ENCODE data around the gene OR6S1.
"Not testable (repeated sequence)": the region's sequence is repeated elsewhere in the genome, so short reads cannot be mapped to it uniquely, and the experiment has no call there.

Gene OR6S1

DNA sequence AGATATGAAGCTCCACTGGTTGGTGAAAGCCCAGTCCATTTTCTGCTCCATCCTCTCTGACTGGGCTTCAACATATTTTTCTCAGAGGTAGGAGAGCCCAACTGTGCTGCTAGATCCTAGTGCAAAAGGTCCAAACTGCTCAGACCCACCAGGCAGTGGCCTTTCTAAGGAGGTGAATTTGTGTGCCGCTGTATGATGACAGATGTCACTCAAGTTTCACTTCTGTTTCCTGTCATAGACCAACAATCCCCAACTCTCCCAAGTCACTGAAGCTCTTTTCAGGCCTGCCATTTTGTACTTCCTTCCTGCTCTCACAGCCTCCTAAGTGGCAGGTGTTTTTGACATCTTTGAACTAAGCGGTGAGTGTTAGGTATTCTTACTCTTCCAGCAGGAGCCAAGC is 26.5 kb upstream of the OR6S1 start:
- DNase-seq: no peak

DNA sequence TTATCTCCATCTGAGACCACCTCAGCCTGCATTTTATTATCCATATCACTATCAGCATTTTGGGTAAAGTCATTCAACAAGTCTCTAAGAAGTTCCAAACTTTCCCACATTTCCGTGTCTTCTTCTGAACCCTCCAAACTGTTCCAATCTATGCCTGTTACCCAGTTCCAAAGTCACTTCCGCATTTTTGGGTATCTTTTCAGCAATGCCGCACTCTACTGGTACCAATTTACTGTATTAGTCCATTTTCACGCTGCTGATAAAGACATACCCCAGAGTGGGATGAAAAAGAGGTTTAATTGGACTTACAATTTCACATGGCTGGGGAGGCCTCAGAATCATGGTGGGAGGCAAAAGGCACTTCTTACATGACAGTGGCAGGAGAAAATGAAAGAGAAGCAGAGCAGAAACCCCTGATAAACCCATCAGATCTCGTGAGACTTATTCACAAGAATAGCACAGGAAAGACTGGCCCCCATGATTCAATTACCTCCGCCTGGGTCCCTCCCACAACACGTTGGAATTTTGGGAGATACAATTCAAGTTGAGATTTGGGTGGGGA is 25.0 kb upstream of the OR6S1 start:
- not testable (repeated sequence) for DNase-seq

DNA sequence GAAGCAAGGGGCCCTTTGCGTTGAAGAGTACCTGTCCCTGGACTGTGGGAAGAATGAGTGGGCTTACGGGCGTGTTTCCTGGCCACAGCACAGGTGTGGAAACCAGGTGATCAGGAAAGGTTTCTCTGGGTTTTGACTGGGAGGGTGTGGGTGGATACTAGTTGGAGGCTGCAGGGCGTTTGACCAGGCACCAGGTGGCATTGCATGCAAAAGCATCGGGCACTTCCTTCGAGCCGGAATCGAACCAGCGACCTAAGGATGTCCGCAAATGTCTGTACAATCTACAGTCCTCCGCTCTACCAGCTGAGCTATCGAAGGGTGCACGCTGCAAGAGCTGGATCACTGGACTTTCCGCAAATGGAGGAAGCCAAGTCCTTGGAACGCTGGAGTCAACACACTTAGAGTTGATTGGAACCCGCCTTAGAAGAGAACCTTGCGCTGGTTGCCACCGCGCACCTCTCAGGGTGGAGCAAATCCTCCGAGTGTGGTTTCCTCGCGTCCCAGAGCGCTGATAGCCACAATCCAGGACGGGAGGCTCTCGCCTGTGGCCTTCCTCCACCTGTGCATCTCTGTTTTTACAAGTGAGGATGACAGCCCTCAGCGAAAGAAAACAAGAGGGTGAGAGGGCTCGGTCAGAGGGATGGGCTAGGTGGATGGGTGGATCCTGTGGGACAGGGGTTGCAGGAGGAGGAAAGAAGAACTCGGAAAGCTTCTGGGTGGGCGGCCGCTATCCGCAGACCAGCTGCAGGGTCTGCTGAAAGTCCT is 21.7 kb upstream of the OR6S1 start:
- DNase-seq: no peak

DNA sequence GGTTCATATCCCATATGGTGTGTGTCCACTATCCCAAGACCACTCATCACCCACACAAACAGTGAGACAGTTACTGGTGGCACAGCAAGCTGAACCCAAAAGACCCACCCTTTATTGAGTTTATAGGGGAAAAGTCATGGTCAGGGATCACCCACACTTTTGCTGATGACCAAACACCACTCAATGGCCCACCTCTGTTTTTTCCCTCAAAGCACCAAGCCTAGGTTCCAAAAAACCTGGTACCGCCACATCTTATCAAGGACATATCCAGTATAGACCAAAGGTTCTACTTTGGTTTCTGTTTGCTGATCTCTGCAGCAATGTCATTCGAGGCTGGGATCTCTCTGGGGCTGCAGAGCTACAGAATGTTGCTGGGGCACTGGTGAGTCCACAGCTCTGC is 19.7 kb upstream of the OR6S1 start:
- no peak for DNase-seq

DNA sequence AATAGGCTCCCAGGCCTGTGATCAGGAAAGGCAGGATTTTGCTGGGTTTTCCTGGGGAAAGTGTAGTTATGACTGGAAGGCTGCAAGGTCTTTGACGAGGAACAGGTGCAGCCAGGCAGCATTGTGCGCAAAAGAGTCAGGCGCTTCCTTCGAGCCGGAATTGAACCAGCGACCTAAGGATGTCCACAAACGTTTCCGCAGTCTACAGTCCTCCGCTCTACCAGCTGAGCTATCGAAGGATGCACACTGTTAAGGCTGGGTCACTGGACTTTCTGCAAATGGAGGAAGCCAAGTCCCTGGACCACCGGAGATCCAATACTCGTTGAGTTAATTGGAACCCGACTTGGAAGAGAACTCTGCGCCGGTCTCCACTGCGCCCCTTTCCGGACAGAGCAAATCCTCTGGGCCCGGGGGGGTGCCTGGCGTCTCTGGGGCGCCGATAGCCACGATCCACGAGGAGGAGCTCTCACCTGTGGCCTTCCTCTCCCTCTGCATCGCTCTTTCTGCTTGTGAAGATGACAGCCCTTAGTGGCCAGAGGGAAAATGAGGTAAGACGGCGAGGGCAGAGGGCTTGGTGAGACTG is 18.4 kb upstream of the OR6S1 start:
- no peak for DNase-seq

DNA sequence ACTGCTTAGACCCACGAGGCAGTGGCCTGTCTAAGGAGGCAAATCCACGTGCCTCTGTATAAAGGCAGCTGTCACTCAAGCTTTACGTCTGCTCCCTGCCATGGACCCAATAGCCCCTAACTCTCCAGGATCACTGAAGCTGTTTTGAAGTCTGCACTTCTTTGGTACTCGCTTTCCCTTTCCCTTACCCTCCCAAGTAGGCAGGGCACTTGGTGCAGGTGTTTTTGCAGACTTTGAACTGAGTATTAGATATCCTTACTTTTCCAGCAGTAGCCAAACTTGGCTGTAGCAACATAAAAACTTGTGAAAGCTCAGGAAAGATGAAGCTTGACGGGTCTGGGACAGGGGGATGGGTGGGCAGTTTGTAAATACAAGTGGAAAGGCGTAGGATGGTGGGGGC is 17.8 kb upstream of the OR6S1 start:
- no peak for DNase-seq

DNA sequence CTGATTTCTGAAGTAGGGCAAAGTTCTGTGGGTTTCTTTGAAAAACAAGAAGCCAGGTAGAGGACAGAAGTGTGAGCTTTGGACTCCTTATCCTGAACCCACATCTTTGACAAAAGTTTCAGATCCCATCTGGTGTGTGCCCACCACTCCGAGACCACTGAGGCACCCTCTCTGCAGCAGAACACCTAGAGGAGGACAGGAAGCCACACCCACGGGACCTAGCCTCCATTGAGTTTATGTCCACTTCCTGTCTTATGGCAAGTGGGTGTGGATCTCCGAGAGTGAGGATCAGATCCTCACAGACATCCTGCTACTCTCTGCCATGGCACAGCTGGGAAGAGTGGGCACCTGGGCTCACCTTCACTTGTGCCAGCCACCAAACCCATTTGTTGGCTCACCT is 16.8 kb upstream of the OR6S1 start:
- no peak for DNase-seq

DNA sequence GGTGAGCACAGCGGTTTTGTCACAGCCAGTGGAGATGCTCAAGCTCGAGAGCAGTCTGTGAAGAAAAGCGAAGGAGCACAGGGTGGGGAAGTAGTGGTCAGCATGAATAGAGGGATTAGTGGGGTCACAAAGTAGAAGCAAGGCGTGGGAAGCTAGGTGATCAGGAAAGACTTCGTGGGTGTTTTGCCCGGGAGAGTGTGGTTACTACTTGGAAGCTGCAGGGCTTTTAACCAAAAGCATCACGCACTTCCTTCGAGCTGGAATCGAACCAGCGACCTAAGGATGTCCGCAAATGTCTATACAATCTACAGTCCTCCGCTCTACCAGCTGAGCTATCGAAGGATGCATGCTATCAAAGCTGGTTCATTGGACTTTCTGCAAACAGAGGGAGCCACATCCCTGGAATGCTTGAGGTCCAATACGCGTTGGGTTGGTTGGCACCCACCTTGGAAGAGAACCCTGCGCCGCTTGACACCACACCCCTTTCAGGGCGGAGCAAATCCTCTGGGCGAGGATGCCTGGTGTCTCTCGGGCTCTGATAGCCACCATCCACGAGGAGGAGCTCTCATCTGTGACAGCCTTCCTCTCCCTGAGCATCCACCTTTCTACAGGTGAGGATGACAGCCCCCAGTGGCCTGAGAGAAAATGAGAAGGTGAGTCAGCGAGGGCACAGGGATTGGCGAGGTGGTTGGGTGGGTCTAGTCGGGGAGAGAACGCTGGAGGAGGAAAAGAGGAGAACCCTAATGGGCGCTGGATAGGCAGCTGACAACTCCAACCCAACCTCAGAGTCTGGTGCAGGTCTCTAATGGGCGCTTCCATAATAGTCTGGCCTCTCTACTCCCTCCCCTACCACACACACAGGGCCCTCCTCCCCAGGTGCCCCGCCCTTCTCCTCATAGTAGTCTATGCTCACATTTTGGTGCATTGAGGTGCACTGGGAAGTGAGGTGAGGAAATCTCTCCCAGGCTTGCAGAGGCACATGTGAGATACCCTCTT is 16.0 kb upstream of the OR6S1 start:
- no peak for DNase-seq

DNA sequence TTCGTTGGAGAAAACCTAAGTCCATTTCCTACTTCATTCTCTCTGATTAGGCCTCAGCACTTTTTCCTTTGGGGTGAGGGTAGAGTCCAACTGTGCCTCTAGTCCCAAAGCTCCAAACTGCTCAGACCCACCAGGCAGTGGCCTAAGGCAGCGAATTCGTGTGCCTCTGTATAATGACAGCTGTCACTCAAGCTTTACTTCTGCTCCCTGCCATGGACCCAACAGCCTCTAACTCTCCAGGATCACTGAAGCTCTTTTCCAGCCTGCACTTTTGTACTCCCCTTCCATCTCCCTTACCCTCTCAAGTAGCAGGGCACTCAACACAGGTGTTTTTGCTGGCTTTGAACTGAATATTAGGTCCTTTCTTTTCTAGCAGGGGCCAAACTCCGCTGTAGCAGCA is 14.8 kb upstream of the OR6S1 start:
- no peak for DNase-seq

DNA sequence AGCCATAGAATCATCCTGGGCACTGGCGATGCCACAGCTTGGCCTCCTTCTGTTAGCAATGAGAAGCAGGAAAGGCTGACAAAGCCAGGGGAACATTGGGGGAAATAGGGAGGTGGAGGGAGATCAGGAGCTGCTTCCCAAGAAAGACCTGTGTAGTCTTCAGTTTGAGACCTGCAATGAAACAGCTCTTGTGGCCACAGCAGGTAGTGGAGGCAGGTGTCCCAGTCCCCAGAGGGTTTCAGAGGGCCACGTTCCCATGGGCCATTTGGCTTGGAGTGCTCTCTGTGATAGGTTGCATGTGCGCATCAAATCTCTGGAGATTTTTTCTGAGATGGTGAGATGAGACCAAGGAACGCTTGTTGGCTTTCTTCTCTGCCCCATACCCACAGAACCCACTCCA is 14.4 kb upstream of the OR6S1 start:
- DNase-seq: no peak

DNA sequence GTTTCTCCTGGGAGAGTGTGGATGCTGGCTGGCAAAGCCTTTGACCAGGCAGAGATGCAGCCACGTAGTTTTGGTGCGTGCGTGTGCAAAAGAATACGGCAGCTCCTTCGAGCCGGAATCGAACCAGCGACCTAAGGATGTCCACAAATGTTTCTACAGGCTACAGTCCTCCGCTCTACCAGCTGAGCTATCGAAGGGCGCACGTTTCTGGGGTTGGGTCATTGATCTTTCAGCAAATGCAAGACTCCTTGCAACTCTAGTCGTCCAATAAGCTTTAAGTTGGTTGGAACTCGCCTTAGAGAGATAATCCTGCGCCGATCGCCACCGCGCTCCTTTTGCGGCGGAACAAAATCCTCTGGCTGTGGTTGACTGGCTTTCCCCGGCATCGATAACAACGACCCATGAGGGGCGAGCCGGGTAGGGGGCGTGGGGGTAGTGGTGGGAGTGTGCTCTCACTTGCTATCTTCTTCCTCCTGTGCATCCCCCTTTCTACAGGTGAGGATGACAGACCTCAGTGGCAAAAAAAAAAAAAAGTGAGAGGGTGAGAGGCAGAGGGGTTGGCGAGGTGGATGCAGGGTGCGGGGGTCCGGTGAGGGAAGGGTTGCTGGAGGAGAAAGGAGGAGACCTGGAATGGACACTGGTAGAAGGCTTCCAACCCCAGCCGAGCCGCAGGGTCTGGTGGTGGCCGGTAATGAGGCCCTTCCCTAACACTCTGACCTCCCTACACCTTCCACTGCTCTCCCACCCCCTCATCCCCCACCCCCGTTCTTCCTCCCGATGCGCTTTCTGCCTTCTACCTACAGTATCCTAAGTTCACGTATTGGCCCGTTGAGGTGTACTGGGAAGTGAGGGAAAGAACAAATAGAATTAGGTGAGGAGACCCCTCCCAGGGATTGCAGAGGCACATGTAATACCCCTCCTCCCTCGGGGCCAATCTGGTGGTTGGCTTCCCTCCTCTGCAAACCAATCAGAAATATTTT is 11.8 kb upstream of the OR6S1 start:
- DNase-seq: no peak

DNA sequence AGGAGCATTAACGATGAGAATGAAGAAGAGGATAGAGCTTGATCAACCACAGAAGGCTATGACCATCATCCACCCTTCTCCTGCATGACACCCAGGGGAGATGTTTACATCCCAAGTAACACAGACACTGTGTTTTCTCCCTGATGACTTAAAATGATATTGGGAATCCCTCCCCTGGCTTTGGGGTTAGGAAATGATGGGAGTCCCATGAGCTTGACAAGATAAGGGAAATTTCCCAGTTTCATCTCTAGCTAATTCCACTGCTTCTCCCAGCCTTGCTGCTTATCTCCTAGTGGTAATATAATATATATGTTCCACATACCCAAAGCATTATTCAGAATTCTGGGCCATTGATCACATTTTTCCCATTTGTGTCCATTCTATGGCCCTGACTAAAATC is 4.0 kb upstream of the OR6S1 start:
- DNase-seq: no peak

DNA sequence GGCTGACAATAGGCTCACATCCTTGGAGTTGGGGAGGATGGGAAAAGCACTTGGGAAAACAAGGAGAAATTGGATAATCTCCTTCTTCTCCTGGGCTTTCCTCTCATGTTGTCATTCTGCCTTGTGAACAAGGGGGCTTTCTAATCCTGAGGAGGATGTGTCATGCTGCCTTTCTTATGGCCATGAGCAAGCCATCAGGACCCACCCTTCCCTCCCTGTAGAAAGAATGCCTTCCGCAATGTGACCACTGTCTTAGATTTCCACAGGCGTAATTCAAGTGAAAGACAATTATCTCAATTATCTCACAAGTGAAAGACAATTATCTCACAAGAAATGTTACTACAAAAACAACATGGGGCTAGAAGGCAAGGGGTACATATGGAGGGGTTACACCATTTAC is 3.0 kb upstream of the OR6S1 start:
- no peak for DNase-seq

DNA sequence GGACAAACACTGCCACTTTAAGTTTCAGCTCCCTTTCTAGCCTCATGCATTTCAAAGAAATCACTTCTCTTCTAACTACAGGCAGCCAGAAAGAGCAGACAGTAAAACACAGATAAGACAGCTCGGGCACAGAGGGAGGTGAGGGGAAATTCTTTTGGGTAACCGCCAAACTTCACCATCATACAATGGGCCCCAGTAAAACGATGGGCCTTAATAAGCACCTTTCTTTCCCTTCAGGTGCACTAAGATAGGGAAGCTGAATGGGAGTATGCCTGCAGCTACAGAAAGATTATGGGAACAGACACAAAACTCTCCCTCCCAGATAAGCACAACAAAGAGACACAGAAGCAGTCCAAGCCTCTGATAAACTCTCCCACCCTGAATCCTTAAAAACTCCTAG is 1.3 kb upstream of the OR6S1 start:
- DNase-seq: not testable (repeated sequence)

DNA sequence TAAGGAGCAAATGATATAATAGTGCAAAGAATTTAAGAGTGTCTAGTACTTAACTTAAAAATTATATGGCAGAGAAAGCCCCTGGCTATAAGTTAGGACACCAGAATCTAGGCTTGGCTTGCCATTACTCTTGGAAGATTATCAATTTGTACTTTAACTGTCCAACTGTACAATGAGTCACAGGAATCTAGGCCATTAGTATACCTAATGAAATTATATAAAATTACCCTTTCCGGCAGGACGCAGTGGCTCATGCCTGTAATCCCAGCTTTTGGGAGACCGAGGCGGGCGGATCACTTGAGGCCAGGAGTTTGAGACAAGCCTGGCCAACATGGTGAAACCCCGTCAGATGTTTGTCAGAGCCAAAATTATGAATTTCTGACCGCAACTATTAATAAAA is 691 bp upstream of the OR6S1 start:
- no peak for DNase-seq

DNA sequence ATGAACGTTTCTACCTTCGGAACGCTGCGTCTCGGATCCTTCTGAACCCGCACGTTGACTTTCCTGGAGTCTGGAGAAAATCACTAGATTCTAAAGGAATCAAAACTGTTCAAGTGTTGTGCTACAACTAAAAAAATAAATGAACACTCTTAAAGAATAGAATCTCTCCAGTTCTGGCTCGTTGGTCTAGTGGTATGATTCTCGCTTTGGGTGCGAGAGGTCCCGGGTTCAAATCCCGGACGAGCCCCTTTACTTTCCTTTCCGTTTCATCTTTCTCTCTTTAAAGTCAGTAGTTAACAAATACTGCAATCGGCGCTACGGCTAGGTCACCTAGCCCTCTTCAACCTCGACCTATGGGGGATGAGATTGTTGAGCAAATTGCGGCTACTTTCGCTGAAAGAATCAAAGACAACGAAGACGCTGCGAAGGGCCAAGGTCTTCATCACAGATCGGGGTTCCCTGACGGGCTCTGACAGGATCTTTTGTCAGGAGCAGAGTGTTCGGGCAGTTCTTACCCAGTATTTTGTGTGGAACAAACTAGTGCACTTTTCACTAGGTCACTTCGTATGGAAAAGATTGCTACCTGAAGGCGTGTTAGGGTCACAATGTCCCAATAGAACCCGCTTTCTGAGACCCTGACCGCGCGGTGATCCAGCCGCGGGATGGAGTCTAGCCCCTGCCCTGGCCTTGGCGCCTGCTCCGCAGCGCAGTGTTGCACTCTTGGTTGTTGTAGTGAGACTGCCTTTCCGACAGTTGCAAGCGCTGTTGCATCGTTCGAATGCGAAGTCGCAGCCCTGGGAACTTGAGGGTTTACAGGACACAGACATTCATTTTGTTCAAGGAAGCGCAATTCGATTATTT is 8.4 kb downstream of the OR6S1 start:
- DNase-seq: no peak

DNA sequence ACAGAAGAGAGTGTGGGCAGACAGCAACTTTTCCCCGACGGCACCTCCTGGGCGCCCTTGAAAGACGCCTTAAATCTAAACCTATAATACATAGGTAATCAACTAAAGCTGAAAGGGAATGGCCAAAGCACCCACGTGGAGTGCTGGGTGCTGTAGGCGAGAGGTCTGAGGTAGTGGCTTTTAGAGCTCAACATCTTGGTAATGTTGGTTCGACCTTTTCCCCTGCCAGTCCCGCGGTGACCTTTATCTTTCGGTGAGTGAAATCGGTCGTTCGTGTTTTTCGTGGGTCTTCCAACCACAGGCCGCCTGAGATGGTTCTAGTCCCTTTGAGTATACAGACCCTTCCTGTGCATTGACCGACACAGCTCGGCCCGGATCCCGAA is 9.1 kb downstream of the OR6S1 start:
- DNase-seq: no peak

DNA sequence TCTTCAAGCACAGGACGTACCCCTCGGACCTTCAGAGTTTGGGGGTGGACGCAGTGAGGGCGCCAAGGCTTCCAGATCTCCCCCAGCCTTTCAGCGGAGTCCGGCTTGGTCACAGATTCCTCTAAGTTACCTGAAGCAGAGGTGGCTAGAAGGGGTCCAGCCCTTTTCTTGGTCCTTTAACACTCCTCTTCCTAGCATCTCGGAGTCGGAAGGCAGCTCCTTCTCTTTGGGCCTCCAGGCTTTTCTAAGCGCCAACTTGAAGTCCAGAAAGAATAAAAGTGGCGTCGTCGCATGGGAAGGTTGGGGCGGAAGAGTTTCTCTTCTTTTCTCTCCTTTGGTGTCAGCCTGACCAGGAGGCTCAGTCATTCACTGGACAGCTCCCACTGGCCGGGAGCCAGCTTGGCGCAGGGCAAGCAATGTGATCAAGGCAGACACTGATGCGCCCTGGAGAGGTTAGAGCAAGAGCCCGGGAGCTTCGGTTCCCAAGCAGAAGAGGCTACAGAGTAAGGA is 9.6 kb downstream of the OR6S1 start:
- no peak for DNase-seq

DNA sequence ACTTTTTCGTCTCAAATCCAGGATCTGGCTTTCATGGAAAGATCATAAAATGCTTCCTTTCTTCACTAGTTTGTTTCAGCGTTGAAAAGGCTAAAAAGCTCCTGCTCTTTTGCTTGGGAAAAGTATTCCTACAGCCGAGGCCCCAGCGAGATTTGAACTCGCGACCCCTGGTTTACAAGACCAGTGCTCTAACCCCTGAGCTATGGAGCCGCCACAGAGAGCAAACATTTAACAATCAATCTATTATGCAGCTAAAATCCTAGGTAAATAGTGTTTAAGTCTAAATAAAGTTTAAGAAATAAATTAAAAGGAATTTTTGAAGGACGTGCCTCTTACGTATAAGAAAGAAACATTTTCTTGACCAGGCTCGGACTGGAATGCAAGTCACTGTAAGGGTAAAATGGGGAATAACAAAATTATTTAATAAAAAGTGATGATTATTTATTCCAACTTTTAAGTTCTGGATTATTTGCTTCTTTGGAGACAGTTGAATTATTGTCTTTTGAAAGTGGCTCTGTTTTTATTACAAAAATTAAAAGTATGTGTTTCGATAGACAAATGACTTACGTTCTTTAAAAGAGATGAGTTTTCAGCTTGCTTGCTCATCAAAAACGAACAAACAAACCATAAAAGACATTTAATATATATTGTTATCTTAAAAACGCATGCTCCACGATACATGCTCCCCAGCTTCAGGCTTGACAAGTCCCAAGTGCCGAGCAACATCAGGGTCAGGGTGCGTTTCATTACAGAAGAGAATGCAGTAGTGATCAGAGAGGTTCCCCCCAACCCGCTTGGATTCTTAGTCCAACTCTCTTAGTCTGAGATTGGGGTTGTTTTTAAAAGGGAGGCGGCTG is 10.2 kb downstream of the OR6S1 start:
- DNase-seq: no peak
